Suppressor macrophage treated with lipopolysaccharide for 1 hour (primary cell): ENCODE results near the gene MAPK11.

ENCODE experiments used
- DNase-seq, 3 donors: peaks; one replicate each; pipeline ENCODE4 v3.0.0-alpha.2; 2020 to 2022

Gene MAPK11

GRCh38 chr22:50293441-50294318, 23.5 kb upstream of the MAPK11 start:
- peak in 2 of 3 donors; percentile 29 to 43 for DNase-seq

DNA sequence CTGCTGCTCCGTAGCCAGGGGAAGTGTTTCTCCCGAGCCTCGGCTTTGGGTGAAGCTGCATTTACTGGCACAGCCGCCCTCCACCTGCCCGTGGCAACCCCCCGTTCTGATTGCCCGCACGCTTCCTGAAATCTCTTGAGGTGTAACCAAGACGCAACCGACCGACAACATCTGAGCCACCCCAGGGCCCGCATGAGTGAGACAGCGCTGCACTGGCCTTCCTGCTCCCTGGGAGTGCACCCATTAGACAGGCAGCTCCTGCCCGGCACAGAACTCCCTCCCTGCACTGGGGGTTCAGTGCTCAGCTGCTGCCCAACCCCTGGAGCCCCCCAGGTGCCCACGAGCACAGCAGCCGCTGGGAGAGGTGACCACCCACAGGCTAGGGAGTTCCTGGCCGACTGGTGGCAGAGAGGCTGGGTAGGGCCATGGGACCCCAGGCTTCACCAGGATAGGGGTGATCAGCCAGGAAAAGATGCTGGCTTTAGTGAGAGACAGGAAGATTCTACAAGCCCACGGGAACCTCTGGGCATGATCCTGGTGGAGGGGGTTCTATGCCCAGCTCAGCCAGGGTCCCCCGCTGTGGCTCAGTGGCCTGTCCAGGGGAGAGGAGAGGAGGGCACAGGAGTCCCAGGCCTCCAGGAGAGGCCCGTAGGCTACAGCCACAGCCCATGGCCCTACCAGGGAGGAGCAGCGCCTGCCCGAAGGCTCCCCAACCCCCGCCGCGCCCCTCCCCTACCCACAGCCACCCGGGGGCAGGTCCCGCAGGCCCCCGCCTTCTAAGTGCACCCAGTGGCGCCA, 22.7 kb upstream of the MAPK11 start:
- DNase-seq: no peak

DNA sequence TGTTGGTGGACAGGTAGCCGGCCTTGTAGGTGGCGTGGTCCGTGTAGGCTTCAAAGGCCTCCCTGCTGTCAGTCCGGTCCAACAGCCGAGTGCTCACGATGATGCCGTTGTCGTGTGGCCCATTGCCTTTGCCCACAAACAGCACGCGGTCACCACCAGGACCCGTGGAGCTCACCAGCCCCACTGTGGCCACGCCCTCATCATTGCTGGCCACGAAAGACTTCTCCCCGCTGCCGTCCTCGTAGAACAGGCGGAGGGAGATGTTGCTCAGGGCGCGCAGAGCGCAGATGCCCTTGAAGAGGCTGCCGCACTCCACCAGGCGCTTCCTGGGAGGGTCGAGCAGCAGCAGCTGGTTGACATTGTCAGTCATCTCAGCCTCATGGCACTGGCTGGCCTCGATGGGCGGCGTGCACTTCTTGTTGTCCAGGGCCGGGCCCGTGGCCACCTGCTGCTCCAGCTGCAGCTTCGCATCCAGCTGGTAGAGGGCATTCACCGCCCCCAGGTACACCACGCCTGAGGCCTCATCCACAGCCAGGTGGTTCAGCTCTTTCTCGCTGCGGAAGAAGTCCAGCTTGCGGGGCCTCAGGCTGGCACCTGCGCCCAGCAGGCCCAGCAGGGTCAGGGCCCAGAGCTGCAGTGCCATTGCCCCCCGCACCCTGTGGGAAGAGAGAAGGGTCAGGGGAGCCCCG, 19.9 kb upstream of the MAPK11 start:
- no peak for DNase-seq

- no peak for DNase-seq
Measured at GRCh38 chr22:50289151-50289941, 19.2 kb upstream of the MAPK11 start.

GRCh38 chr22:50287731-50288130, 17.6 kb upstream of the MAPK11 start:
- no peak for DNase-seq

DNA sequence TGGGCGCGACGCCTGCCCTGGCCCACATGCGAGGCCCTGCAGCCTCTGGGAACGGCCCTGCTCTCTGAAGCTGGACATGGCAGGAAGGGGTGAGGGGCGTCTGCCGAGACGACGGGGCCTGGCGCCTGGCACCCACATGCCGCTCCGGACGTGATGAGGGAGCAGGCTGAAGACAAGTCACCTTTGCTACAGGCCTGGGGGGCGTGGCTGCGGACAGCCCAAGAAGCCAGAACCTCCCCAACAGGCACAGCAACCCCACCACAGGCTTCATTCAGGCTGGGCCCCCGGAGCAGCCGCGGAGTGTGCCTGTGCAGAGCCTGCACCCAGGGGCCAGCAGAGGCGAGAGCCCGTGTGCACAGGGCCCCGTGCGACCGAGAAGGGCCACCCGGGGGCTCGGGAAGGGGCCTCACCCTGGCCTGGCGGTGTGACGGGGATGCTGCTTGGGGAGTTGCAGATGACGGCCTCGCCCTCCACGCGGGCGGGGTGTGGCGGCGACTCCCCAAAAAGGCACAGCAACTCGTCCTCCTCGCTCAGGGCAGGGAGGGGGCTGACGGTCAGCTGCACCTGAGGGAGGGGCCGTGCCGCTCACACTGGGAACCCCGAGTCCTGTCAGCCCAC, 16.6 kb upstream of the MAPK11 start:
- DNase-seq: no peak

DNA sequence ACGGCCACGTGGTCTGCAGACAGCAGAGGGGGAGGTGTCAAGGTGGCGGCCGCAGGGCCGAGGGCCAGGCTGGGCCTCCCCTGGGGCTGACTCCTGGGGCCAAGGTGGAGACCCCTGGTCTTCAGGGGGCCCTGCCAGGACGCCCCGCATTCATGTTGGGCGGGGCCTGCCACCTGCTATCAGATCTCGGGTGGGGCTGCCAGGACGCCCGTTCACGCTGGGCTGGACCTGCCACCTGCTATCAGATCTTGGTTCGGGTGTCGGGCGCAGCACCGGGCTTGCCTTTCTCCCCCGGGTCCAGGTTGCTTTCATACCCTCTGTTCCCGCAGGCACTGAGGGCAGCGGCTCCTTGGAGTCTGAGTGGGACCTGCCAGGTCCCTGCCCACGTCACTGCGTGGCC, 16.1 kb upstream of the MAPK11 start:
- DNase-seq: no peak

DNA sequence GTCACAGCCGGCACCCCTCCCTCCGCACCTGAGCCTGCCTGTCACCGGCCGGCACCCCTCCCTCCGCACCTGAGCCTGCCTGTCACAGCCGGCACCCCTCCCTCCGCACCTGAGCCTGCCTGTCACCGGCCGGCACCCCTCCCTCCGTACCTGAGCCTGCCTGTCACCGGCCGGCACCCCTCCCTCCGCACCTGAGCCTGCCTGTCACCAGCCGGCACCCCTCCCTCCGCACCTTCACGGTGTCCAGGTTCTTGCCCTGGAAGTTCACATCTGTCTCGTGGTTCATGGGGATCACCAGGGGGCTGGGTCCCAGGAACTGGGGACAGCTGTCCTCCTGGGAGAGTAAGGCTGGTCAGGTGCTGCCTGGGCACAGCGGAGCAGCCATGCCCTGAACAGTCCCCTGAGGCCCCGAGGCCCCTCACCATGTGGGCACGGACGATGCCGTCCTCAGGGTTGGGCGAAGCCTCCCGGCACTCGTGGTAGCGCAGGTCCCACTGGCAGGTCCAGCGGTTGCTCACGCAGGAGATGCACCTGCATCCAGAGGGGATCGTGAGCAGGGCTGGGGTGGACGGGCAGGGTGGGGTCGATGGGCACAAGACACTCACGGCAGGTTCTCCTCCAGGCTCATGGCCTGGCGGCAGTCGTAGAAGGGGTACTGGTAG, 15.5 kb upstream of the MAPK11 start:
- no peak for DNase-seq

- no peak for DNase-seq
Measured at GRCh38 chr22:50284479-50284878, 14.3 kb upstream of the MAPK11 start.

DNA sequence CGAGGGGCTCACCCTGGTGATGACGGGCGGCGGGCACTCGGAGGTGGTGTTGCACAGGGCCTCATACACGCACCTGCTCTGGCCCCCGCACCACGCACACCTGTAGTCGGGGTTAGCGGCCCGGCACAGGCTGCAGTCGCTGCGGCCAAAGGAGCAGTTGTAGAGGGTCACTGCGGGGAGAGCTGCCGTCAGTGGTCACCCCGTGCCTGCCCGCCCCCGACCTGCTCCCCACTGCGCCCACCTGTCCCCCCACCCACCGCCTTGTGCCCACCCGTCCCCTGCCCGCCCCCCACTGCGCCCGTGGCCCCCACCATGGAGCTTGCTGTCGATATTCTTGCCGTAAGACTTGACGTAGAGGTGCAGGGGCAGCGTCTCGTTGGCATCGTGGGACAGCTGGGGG, 13.6 kb upstream of the MAPK11 start:
- no peak for DNase-seq

DNA sequence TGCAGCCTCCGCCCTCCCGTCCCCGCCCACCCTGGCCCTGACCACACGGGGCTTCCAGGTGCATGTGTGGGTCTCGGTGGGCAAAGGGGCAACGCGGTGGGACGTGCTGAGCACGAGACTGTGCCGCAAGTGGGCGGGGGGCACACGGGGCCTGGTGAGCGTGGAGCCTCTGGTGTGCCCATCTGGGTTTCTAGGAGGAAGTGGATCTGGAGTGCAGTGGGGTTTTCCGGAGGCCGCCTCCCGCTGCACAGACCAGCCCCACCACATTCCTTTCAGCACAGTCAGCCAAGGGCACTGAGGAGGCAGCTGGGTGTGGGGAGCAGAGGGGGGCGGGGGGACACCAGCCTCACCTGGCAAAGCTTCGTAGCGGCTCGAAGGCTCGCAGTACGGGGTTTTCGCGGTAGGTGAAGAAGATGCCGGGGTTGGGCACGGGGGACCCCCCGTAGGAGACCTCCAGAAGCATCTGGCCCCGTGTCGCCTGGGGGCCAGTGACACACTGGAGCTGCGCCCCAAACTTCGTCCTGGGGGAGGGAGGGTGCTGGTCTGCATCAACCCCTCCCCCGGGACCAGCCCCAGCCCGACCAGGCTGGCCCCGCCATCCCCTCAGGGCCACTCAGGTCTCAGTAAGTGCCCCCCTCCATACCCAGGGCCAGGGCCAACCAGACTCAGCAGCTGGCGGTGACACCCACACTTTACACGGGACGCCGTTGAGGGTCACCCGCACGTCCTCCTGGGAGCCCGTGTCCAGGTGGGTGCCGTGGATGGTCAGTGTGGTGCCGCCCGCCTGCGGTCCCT, 12.4 kb upstream of the MAPK11 start:
- peak in 2 of 3 donors; percentile 38 to 51 for DNase-seq

GRCh38 chr22:50281957-50282356, 11.8 kb upstream of the MAPK11 start:
- no peak for DNase-seq

GRCh38 chr22:50281384-50281760, 11.2 kb upstream of the MAPK11 start:
- DNase-seq: no peak

- DNase-seq: no peak
Measured at GRCh38 chr22:50280708-50281383, 10.7 kb upstream of the MAPK11 start.

- DNase-seq: no peak
Measured at GRCh38 chr22:50280022-50280707, 10.0 kb upstream of the MAPK11 start.

GRCh38 chr22:50278956-50279619, 8.9 kb upstream of the MAPK11 start:
- no peak for DNase-seq

- DNase-seq: no peak
Measured at GRCh38 chr22:50278461-50278860, 8.3 kb upstream of the MAPK11 start.

DNA sequence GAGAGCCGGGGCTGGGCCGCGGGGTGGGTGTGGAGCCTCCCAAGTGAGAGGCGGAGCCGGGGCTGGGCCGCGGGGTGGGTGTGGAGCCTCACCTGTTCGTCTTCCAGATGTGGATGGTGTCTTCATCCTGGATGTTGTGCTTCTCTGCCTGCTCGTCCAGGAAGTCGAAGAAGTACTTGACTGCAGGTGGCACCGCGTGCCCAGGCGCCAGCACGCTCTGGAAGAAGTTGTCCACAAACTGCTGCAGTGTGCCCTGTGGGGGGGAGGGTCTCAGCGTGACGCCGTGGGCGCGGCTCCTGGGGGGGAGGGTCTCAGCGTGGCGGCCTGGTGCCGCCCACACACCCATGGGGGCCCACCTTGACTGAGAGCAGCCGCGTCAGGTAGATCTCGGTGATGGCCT, 7.6 kb upstream of the MAPK11 start:
- no peak for DNase-seq

DNA sequence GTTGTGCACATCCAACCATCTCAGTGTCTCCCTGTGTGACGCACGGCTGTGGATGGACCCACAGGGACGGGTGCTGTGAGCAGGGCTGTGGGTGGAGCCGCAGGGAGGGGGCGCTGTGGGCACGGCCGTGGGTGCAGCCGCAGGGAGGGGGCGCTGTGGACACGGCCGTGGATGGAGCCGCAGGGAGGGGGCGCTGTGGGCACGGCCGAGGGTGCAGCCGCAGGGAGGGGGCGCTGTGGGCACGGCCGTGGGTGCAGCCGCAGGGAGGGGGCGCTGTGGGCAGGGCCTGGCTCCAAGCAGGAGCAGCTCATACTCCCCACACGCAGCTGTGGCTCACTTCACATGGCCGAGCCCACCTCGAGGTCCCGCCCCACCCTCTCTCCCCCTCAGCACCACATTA, 6.0 kb upstream of the MAPK11 start:
- DNase-seq: peak; percentile 74 to 93 (median 87)
